ENCODE results near the gene TMEM248.
"Not testable (repeated sequence)": the region's sequence is repeated elsewhere in the genome, so short reads cannot be mapped to it uniquely, and the experiment has no call there.

The TMEM248 gene

DNA sequence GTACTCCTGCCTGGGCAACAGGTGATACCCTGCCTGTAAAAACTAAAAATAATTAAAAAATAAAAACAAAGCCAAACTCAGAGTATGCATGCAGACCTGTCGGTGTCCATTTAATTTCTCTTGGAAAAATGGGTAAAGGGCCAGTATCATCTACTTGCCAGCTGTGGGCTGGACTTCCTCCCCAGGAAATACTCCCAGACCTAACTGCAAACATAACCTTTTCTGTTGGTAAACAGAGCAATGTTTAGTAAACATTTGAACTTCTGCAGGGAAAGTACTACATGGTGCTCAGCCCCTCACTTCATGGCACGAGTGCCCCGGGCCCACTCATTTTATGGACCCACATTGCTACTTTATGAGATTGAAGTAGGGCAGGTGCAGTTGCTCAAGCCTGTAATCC, 10.2 kb upstream of the TMEM248 start:
- no peak for DNase-seq

DNA sequence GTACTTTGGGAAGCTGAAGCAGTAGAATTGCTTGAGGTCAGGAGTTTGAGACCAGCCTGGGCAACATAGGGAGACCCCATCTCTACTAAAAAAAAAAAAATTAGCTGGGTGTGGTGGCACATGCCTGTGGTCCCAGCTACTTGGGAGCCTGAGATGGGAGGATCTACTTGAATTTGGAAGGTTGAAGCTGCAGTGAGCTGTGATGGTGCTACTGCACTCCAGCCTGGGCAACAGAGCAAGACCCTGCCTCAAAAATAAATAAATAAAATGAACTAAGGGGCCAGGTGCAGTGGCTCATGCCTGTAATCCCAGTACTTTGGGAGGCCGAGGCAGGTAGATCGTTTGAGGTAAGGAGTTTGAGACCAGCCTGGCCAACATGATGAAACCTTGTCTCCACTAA, 9.8 kb upstream of the TMEM248 start:
- not testable (repeated sequence) for DNase-seq

GRCh38 chr7:66912195-66912594, 8.8 kb upstream of the TMEM248 start:
- no peak for DNase-seq

DNA sequence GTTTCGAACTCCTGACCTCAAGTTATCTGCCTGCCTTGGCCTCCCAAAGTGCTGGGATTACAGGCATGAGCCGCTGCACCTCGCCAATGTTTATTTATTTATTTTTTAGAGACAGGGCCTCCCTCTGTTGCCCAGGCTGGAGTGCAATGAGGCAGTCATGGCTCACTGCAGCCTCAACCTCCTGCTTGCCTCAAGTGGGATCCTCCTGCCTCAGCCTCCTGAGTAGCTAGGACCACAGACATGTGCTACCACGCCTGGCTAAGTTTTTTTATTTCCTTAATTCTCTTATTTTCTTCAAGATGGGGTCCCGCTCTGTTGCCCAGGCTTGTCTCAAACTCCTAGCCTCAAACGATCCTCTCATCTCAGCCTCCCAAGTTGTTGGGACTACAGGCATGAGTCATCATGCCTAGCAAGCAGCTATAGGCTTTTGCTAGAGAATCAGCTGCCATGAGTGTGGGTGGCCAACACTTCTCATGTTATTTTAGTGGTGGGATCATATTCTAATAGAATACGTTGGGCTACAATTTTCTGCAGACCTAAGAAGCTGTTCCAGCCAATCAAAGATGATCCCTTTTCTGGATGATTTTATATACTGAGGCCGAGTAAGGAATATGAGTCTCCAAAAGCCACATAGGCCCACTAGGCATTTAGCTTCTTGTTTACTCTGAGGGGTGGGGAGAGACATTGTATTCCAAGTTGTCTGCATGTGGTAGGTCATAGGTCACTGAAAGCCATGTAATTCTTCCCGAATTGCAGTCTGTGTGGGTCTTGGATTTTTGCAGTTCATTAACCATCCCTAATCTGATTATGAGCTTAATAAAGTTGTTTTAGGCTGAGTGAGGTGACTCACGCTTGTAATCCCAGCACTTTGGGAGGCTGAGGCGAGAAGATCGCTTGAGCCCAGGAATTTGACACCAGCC, 7.6 kb upstream of the TMEM248 start:
- no peak for DNase-seq

- DNase-seq, result not testable (repeated sequence)
Observed at GRCh38 chr7:66917904-66918303, 3.1 kb upstream of the TMEM248 start.

DNA sequence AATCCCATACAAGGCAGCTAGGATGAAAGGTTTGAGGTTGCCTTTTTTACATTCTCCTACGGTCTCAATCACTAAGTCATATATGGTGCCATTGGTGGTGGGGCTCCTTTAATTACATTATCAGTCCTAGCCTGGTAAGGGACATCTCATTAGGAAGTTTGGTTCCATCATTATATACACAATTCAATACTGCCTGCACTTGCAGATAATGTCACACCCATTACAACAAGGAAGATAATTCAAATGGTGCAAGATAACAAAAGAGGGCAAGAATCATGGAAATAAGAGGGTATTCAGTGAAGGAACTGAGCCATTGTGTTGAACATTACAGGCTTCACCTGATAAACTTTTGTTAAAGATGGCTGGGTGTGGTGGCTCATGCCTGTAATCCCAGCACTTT, 1.7 kb upstream of the TMEM248 start:
- no peak for DNase-seq

DNA sequence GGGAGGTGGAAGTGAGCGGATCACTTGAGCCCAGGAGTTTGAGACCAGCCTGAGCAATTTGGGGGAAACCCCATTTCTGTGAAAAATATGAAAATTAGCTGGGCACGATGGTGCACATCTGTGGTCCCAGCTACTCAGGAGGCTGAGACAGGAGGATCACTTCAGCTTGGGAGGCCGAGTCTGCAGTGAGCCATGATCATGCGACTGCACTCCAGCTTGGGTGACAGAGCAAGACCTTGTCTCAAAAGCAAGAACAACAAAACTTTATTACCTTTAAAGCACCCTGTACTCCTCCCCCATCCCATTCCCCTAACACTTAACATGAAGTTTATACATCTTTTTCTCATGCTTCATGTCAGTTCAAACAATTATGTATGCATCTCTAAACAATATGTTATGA, 1.3 kb upstream of the TMEM248 start:
- DNase-seq, result no peak

DNA sequence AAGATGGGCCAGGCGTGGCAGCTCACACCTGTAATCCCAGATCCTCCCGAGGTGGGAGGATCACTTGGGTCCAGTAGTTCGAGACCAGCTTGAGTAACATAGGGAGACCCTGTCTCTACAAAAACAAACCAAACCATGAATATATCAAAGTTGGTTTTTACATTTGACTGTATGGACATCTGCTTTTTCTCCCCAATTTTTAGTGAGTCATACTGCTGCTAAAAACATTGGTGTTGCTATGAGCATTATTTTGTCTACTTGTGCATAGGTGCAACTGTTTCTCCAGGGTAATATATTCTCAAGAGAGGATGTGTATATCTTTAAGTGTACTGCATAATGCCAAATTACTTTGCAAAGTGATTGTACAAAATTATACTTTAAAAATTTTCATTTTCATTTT, 769 bp upstream of the TMEM248 start:
- no peak for DNase-seq

DNA sequence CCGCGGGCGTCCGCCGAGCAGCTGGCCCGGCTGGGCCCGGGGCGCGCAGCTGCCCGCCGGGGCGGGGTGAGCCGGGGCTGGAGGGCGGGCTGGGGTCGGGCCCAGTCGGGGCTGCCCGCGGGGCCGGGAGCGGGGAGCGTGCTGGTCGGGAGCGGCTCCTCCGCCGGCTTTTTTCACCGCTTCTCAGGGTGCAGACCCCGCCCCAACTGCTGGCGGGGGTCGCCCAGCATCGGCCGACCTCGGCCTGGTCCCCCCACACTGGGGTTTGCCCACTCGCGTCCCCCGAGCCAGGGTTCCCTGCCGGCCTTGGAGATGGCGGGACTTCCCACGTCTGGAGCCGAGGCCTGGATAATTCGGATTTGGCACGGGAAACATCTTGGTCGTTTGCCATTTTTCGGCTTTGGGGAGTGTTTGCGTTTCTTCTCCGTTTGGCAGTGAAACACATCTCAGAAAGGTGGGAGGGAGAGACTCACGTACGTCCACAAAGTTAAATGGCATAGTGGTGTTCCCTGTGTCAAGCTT, 432 bp downstream of the TMEM248 start:
- no peak for DNase-seq

DNA sequence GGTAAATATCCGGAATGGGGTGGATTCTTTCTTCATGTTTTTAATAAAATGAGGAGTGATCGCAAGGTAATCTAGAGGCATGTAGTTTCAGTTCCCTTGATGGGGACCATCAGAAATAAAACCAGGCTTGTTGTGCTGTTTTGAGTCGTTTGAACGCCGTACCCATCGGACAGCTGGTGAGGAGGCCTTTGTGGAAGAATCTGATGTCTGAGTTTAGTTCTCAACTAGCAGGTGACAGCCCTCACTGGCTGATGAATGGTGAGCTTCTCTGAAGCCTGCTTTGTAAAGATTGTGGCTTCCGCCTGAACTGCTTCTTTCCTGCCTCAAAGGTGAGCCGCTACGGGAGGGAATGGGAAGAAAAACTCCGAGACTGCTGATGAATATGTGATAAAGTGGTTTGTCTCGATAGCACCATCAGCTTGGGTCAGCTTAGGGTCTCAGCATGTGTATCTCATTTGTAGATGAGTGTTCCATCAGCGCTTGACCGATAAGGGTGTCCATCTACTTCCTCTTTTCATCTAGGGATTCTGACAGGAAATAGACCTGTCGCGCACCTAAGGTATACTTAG, 977 bp downstream of the TMEM248 start:
- no peak for DNase-seq

DNA sequence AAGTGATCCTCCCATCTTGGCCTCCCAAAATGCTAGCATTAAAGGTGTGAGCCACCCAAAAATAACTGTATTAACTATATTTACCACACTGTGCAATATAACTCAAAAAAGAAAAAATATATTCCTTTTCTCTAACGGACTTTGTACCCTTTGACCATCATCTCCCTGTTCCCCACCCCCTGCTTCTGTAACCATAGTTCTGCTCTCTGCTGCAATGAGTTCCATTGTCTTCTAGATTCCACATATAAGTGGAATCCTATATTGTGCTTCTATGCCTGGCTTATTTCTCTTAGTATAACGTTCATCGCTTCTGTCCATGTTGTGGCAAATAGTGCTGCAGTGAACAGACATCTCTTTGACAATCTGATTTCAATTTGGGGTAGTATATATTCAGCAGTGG, 4.2 kb downstream of the TMEM248 start:
- DNase-seq, result no peak

DNA sequence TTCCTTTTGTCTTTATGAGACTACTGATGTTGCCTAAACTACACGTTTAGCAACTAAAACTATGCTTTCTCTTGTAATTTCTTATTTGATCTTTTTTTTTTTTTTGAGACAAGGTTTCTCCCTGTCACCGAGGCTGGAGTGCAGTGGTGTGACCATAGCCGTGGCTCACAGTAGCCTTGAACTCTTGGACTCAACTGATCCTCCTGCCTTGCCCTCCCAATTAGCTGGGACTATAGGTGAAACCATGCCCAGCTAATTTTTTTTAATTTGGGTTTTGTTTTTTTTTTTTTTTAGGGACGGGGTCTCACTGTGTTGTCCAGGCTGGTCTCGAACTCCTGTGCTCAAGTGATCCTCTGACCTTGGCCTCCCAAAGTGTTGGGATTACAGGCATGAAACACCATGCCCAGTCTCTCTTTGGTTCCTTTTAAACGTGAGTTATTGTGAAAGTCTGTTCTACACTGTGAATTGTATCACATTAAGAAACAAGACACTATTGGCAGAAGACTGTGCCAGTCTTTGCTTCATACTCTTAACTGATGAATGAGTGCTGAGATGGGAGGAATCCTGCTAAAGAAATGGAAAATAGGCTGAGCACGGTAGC, 6.4 kb downstream of the TMEM248 start:
- no peak for DNase-seq

DNA sequence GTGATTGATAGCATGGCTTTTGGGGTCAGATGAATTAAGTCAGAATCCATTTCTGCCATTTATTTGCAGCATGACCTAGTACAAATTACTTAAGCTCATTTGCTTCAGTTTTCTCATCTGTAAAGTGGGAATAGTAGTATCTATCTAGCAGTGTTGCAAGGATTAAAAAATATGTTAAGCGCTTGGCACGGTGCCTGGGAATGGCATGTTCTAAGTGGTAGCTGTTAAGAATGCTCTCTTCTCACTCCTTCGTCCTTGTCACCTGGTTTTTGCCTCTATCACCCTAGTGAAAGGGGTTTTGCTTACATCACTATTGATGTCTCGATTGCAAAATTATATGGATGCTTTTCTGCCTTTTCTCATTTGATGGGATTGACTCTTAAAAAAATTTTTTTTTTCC, 7.4 kb downstream of the TMEM248 start:
- no peak for DNase-seq

GRCh38 chr7:66929165-66929564, 8.1 kb downstream of the TMEM248 start:
- DNase-seq, result no peak

DNA sequence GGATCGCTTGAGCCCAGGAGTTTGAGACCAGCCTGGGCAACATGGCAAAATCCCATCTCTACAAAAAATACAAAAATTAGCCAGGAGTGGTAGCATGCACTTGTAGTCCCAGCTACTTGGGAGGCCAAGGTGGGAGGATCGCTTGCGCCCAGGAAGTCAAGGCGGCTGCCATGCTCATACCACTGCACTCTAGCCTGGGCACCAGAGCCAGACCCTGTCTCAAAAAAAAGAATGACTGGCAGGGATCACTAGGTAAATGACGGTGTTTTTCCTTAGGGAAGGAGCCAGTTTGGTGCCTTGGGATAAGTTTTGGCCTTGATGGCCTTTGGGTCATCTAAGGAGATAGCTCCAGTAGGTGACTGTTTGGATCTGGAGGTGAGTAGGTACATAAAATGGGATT, 8.9 kb downstream of the TMEM248 start:
- no peak for DNase-seq

DNA sequence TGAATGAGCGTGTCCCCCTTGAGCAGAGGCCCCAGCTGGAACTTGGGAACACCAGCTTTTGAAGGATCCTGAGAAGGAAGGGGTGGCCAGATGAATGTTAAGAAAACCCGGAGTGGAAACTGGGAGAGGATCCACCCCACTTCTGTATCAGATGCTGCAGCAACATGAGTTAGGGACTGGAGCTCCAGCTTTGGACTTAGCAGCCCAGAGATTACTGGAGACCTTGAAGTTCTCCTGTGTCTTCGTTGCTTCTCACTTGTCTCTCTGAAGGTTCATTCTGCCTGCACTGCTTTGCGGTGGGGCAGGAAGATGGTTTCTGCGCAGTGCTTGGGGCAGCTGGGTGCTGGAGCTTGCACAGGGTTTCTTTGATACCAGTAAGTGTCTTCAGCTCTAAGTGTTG, 9.3 kb downstream of the TMEM248 start:
- DNase-seq, result no peak

GRCh38 chr7:66933469-66933868, 12.4 kb downstream of the TMEM248 start:
- DNase-seq, result no peak

DNA sequence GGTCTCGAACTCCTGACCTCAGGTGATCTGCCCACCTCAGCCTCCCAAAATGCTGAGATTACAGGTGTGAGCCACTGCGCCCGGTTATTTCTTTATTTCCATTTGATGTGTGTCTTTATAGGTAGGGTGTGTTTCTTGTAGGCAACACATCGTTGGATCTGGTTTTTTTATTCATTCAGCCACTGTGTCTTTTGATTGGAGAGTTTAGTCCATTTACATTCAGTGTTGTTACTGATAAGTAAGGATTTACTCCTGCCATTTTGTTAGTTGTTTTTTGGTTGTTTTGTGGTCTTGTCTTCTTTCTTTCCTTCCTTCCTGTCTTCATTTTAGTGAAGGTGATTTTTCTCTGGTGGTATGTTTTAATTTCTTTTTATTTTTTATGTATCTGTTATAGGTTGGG, 16.9 kb downstream of the TMEM248 start:
- DNase-seq, result no peak

GRCh38 chr7:66939325-66939724, 18.3 kb downstream of the TMEM248 start:
- DNase-seq, result no peak

GRCh38 chr7:66946545-66946944, 25.5 kb downstream of the TMEM248 start:
- DNase-seq, result no peak

DNA sequence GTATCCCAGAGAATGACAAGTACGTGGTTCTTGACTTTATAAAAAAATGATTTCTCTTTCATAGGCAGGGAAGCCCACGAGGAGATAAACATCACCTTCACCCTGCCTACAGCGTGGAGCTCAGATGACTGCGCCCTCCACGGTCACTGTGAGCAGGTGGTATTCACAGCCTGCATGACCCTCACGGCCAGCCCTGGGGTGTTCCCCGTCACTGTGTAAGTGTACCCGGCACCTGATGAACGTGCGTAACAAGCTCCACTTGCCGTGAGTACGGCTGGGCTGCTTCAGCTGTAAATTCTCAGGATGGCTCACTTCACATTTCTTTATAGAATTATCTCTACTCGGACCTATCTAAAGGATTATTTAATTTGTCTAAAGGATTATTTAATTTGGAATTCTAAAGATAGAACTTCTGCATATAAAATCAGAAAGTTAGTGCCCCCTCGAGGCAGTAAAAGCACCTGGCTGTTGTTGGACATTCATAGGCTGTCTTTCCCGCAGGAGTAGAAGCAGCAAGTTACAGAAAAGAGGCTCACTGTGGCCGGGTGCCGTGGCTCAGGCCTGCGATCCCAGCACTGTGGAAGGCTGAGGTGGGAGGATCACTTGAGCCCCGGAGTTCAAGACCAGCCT, 27.6 kb downstream of the TMEM248 start:
- no peak for DNase-seq

DNA sequence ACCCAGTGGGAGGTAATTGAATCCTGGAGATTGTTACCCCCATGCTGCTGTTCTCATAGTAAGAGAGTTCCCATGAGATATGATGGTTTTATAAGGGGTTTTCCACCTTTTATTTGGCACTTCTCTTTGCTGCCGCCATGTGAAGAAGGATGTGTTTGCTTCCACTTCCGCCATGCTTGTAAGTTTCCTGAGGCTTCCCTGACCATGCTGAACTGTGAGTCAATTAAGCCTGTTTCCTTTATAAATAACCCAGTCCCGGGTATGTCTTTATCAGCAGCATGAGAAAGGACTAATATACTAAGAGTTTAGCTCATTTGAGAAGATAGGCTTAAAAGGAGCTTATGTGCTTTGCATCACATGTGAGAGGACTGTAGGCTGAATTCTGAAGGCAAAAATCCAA, 29.3 kb downstream of the TMEM248 start:
- no peak for DNase-seq

- DNase-seq, result no peak
Observed at GRCh38 chr7:66950763-66951162, 29.7 kb downstream of the TMEM248 start.
